IPS-20b (cell line): ENCODE data around the gene MPP3.

Experiments used
- H3K27ac ChIP-seq: one replicate; pipeline ENCODE4 v1.5.1; 2013; ENCODE audit warnings: low read length
- H3K27me3 ChIP-seq: 2 replicates; pipeline ENCODE4 v1.6.1; 2013; ENCODE audit warnings: mild to moderate bottlenecking, low read length, inconsistent platforms; ENCODE audit not compliant: insufficient read depth
- H3K36me3 ChIP-seq: 2 replicates; pipeline ENCODE4 v1.6.1; 2013; ENCODE audit warnings: low read depth, mild to moderate bottlenecking, inconsistent platforms, low read length, moderate library complexity; ENCODE audit not compliant: insufficient read depth
- H3K4me1 ChIP-seq: 2 replicates; pipeline ENCODE4 v1.6.1; 2013; ENCODE audit warnings: mild to moderate bottlenecking, control low read depth, inconsistent platforms, low read length, moderate library complexity; ENCODE audit not compliant: insufficient read depth
- H3K4me3 ChIP-seq: 2 replicates; pipeline ENCODE4 v1.5.1; 2013; ENCODE audit warnings: mild to moderate bottlenecking, low read length, inconsistent platforms
- H3K9ac ChIP-seq: 2 replicates; pipeline ENCODE4 v1.6.1; 2013; ENCODE audit warnings: low read depth, mild to moderate bottlenecking, inconsistent platforms, low read length, moderate library complexity
- H3K9me3 ChIP-seq: 2 replicates; pipeline ENCODE4 v1.6.1; 2013; ENCODE audit warnings: mild to moderate bottlenecking, low read depth, low read length, inconsistent platforms; ENCODE audit not compliant: insufficient read depth

The MPP3 gene

GRCh38 chr17:43778337-43779144, 54.4 kb downstream of the MPP3 start, which contains the start of gene DUSP3:
TSS of gene DUSP3 (minus strand) at chr17:43778977. CDS start at chr17:43778924, 53 bp downstream.
- Histone ChIP-seq H3K27me3 (peaks cover 22% of the 10 kb centered on the region), H3K4me1 (peaks cover 3% of the 10 kb centered on the region; the same call in 1 of the 2 replicates), H3K9ac (peak within 1 kb of the TSS; percentile 86), H3K36me3 (peaks cover 19% of the 10 kb centered on the region; the same call in 1 of the 2 replicates), H3K27ac (no peak within 1 kb of the TSS), H3K4me3 (peak within 1 kb of the TSS; percentile 81), H3K9me3 (no peaks in the 10 kb centered on the region)

- Histone ChIP-seq H3K36me3 (peaks cover 50% of the 10 kb centered on the region), H3K9ac (no peak overlapping the region), H3K4me1 (peaks cover 3% of the 10 kb centered on the region; the same call in 1 of the 2 replicates), H3K9me3 (no peaks in the 10 kb centered on the region), H3K27ac (no peak overlapping the region), H3K27me3 (peaks cover 6% of the 10 kb centered on the region), H3K4me3 (no peak overlapping the region)
Observed at GRCh38 chr17:43774304-43775250, 58.4 kb downstream of the MPP3 start.

- Histone ChIP-seq H3K9me3 (no peaks in the 10 kb centered on the region), H3K9ac (no peak overlapping the region), H3K27me3 (no peaks in the 10 kb centered on the region), H3K4me3 (no peak overlapping the region), H3K4me1 (no peaks in the 10 kb centered on the region), H3K36me3 (peaks cover 64% of the 10 kb centered on the region), H3K27ac (no peak overlapping the region)
Observed at GRCh38 chr17:43772877-43773648, 59.9 kb downstream of the MPP3 start.

- Histone ChIP-seq H3K9ac (no peak overlapping the region), H3K4me3 (no peak overlapping the region), H3K4me1 (no peaks in the 10 kb centered on the region), H3K27me3 (no peaks in the 10 kb centered on the region), H3K9me3 (no peaks in the 10 kb centered on the region), H3K36me3 (peaks cover 65% of the 10 kb centered on the region), H3K27ac (no peak overlapping the region)
Observed at GRCh38 chr17:43771463-43771862, 61.5 kb downstream of the MPP3 start.

GRCh38 chr17:43770957-43771356, 62.0 kb downstream of the MPP3 start:
- no peaks in the 10 kb centered on the region for H3K27me3 ChIP-seq
- no peaks in the 10 kb centered on the region for H3K4me1 ChIP-seq
- H3K9ac ChIP-seq: no peak overlapping the region
- no peak overlapping the region for H3K27ac ChIP-seq
- no peaks in the 10 kb centered on the region for H3K9me3 ChIP-seq
- peaks cover 62% of the 10 kb centered on the region for H3K36me3 ChIP-seq
- H3K4me3 ChIP-seq: no peak overlapping the region

- Histone ChIP-seq H3K27ac (no peak overlapping the region), H3K4me1 (no peaks in the 10 kb centered on the region), H3K27me3 (no peaks in the 10 kb centered on the region), H3K36me3 (peaks cover 57% of the 10 kb centered on the region), H3K9me3 (no peaks in the 10 kb centered on the region), H3K4me3 (no peak overlapping the region), H3K9ac (no peak overlapping the region)
Observed at GRCh38 chr17:43769859-43770258, 63.1 kb downstream of the MPP3 start.

- Histone ChIP-seq H3K27ac (no peak overlapping the region), H3K9ac (no peak overlapping the region), H3K27me3 (no peaks in the 10 kb centered on the region), H3K4me3 (no peak overlapping the region), H3K36me3 (peaks cover 53% of the 10 kb centered on the region), H3K9me3 (no peaks in the 10 kb centered on the region), H3K4me1 (no peaks in the 10 kb centered on the region)
Observed at GRCh38 chr17:43769426-43769825, 63.5 kb downstream of the MPP3 start.

- no peak overlapping the region for H3K4me3 ChIP-seq
- H3K36me3 ChIP-seq: peaks cover 48% of the 10 kb centered on the region
- H3K27me3 ChIP-seq: no peaks in the 10 kb centered on the region
- no peaks in the 10 kb centered on the region for H3K9me3 ChIP-seq
- H3K4me1 ChIP-seq: no peaks in the 10 kb centered on the region
- no peak overlapping the region for H3K9ac ChIP-seq
- no peak overlapping the region for H3K27ac ChIP-seq
Observed at GRCh38 chr17:43768943-43769342, 64.0 kb downstream of the MPP3 start.

GRCh38 chr17:43768382-43768781, 64.6 kb downstream of the MPP3 start:
- no peak overlapping the region for H3K27ac ChIP-seq
- H3K9me3 ChIP-seq: no peaks in the 10 kb centered on the region
- H3K36me3 ChIP-seq: peaks cover 46% of the 10 kb centered on the region
- no peaks in the 10 kb centered on the region for H3K4me1 ChIP-seq
- no peaks in the 10 kb centered on the region for H3K27me3 ChIP-seq
- H3K9ac ChIP-seq: no peak overlapping the region
- no peak overlapping the region for H3K4me3 ChIP-seq

GRCh38 chr17:43767713-43768059, 65.3 kb downstream of the MPP3 start:
- no peaks in the 10 kb centered on the region for H3K9me3 ChIP-seq
- H3K9ac ChIP-seq: no peak overlapping the region
- no peak overlapping the region for H3K4me3 ChIP-seq
- H3K4me1 ChIP-seq: no peaks in the 10 kb centered on the region
- no peaks in the 10 kb centered on the region for H3K27me3 ChIP-seq
- H3K36me3 ChIP-seq: peaks cover 39% of the 10 kb centered on the region
- no peak overlapping the region for H3K27ac ChIP-seq

- Histone ChIP-seq H3K36me3 (peaks cover 34% of the 10 kb centered on the region), H3K9ac (no peak overlapping the region), H3K9me3 (no peaks in the 10 kb centered on the region)
Observed at GRCh38 chr17:43767053-43767712, 65.8 kb downstream of the MPP3 start.

More at GRCh38 chr17:43767053-43767712, 65.8 kb downstream of the MPP3 start:
- no peak overlapping the region for H3K27ac ChIP-seq
- no peak overlapping the region for H3K4me3 ChIP-seq
- H3K27me3 ChIP-seq: no peaks in the 10 kb centered on the region
- H3K4me1 ChIP-seq: no peaks in the 10 kb centered on the region
